ENCODE results near the gene GBF1.
A peak's percentile ranks its signal among the peaks of the same experiment; 100 is the strongest.

Gene GBF1

GRCh38 chr10:102397222-102398171 lies 152.2 kb downstream of the GBF1 start:
- DNase-seq: no peak

GRCh38 chr10:102398172-102399020 lies 153.1 kb downstream of the GBF1 start:
- DNase-seq: no peak

GRCh38 chr10:102399217-102400021 lies 154.1 kb downstream of the GBF1 start:
- DNase-seq: peak; percentile 52

- DNase-seq: no peak
Measured at GRCh38 chr10:102400076-102400475, 154.7 kb downstream of the GBF1 start.

- no peak for DNase-seq
Measured at GRCh38 chr10:102400598-102401341, 155.4 kb downstream of the GBF1 start.

- DNase-seq: no peak
Measured at GRCh38 chr10:102401342-102401654, 156.0 kb downstream of the GBF1 start.

GRCh38 chr10:102401735-102402511 lies 156.6 kb downstream of the GBF1 start:
- no peak for DNase-seq

- DNase-seq: no peak
Measured at GRCh38 chr10:102402512-102402896, 157.2 kb downstream of the GBF1 start.

GRCh38 chr10:102403115-102403514 lies 157.8 kb downstream of the GBF1 start:
- no peak for DNase-seq

- DNase-seq: no peak
Measured at GRCh38 chr10:102404361-102405107, 159.2 kb downstream of the GBF1 start.

- no peak for DNase-seq
Measured at GRCh38 chr10:102405108-102405571, 159.8 kb downstream of the GBF1 start.

- DNase-seq: no peak
Measured at GRCh38 chr10:102405632-102406031, 160.3 kb downstream of the GBF1 start.

- DNase-seq: no peak
Measured at GRCh38 chr10:102406815-102407214, 161.5 kb downstream of the GBF1 start.

- DNase-seq: no peak
Measured at GRCh38 chr10:102407425-102408130, 162.2 kb downstream of the GBF1 start.

- no peak for DNase-seq
Measured at GRCh38 chr10:102408131-102408727, 162.9 kb downstream of the GBF1 start.

GRCh38 chr10:102408728-102409603 lies 163.6 kb downstream of the GBF1 start:
- no peak for DNase-seq

GRCh38 chr10:102409604-102410428 lies 164.5 kb downstream of the GBF1 start:
- no peak for DNase-seq

Measured in NCI-H748 treated with DMSO at 0.1 percent for 48 hours (cell line).